K562 (cell line): ENCODE data around the gene FAM219A. TPM values are rescaled to one million over a fixed set of nuclear protein-coding genes. Genes with fewer than 3 reads are reported as not detected.

Experiments
- ATAC-seq: fragments of 200-7000 bp; cut with Tn5 transposase; 3 replicates; pipeline ENCODE4 v1.9.1; 2020; ENCODE audit warnings: moderate library complexity
- BruUV-seq: library from RNA; stranded (reverse); fragments of 400-500 nt; replicated peaks from 2 replicates; lab custom pipeline; 2021; lab: Mats Ljungman, UMichigan
- CTCF ChIA-PET: fragments of 300-600 bp; formaldehyde crosslinking; extraction: SDS; loops from one replicate; lab custom pipeline; 2021; ENCODE audit warnings: low intra/inter-chr PET ratio; lab: Yijun Ruan, JAX
- POLR2A ChIA-PET: fragments of 300-600, 350-650 bp; sonication (Branson Sonifier 250); formaldehyde crosslinking; extraction: SDS; loops from one replicate; lab custom pipeline; 2021; ENCODE audit warnings: antibody characterized with exemption, inconsistent platforms; lab: Yijun Ruan, JAX
- DNase-seq, 4 experiments: peaks; one replicate each; pipeline versions ENCODE4 v3.0.0 to v3.0.0-alpha.2; 2011 to 2018; ENCODE audit warnings: low spot score in 3 of 4, mixed read lengths in 3 of 4; ENCODE audit errors: extremely low read depth in 1 of 4
- FAIRE-seq: peaks from 2 replicates; lab custom pipeline; 2011; peaks lifted over from hg19 to GRCh38; lab: Jason Lieb, UNC
- H2AFZ ChIP-seq: 2 replicates; pipeline ENCODE4 v1.6.0; 2011; ENCODE audit warnings: low read depth, low read length, control low read depth, inconsistent platforms
- H3K27ac ChIP-seq: fragments of 200-600 bp; 3 replicates; pipeline ENCODE4 v1.8.0; 2011; ENCODE audit warnings: low read depth, mild to moderate bottlenecking, control low read depth, inconsistent platforms, low read length, moderate library complexity, mixed read lengths; ENCODE audit errors: extremely low read depth
- H3K27me3 ChIP-seq, 2 experiments: fragments of 300-600 bp in 1 of 2; 2 replicates in 1 of 2; 3 replicates in 1 of 2; pipeline versions ENCODE4 v1.6.0 to v1.8.0; 2011; ENCODE audit warnings: inconsistent platforms in 2 of 2, low read length in 2 of 2, mild to moderate bottlenecking in 1 of 2, mixed read lengths in 1 of 2, moderate library complexity in 1 of 2; ENCODE audit not compliant: control insufficient read depth in 2 of 2, insufficient read depth in 2 of 2
- H3K36me3 ChIP-seq: fragments of 300-600 bp; 3 replicates; pipeline ENCODE4 v1.8.0; 2011; ENCODE audit warnings: mild to moderate bottlenecking, low read length, inconsistent platforms; ENCODE audit not compliant: control insufficient read depth, insufficient read depth
- H3K4me1 ChIP-seq, 2 experiments: fragments of 200-600 bp in 1 of 2; replicated peaks in 1 of 2; 2 replicates in 1 of 2; 3 replicates in 1 of 2; pipeline versions ENCODE4 v1.5.1 to v1.8.0; 2011; ENCODE audit warnings: inconsistent platforms in 2 of 2, low read length in 2 of 2, mild to moderate bottlenecking in 1 of 2, mixed read lengths in 1 of 2, moderate library complexity in 1 of 2; ENCODE audit not compliant: control insufficient read depth in 2 of 2, insufficient read depth in 2 of 2
- H3K4me2 ChIP-seq: 2 replicates; pipeline ENCODE4 v1.6.1; 2011; ENCODE audit warnings: low read length, control low read depth, inconsistent platforms, mixed read lengths; ENCODE audit not compliant: insufficient read depth
- H3K4me3 ChIP-seq: fragments of 200-600 bp; sonication (generic), shearing (Covaris generic); 2 replicates; pipeline ENCODE4 v1.5.1; 2016; ENCODE audit warnings: control low read depth, inconsistent platforms
- H3K79me2 ChIP-seq: fragments of 200-600 bp; 3 replicates; pipeline ENCODE4 v1.8.0; 2011; ENCODE audit warnings: low read length, inconsistent platforms; ENCODE audit not compliant: control insufficient read depth, insufficient read depth
- H3K9ac ChIP-seq, 2 experiments: 2 replicates each; pipeline versions ENCODE4 v1.6.0 to v1.6.1; 2011; ENCODE audit warnings: low read depth in 2 of 2, low read length in 2 of 2, control low read depth in 1 of 2, inconsistent platforms in 1 of 2, mild to moderate bottlenecking in 1 of 2, mixed read lengths in 1 of 2; ENCODE audit not compliant: insufficient read depth in 1 of 2
- H3K9me1 ChIP-seq: one replicate; pipeline ENCODE4 v1.6.0; 2011; ENCODE audit warnings: inconsistent platforms, mild to moderate bottlenecking, low read length, moderate library complexity; ENCODE audit not compliant: control insufficient read depth, insufficient read depth
- H3K9me3 ChIP-seq: replicated peaks from 2 replicates; pipeline ENCODE4 v1.5.1; 2011; ENCODE audit warnings: low read depth, low read length, inconsistent platforms; ENCODE audit not compliant: control insufficient read depth, insufficient read depth
- H4K20me1 ChIP-seq: replicated peaks from 2 replicates; pipeline ENCODE4 v1.6.1; 2011; ENCODE audit warnings: low read length, inconsistent platforms, mixed read lengths; ENCODE audit not compliant: control insufficient read depth, insufficient read depth
- CBX3 ChIP-seq, 2 experiments: IDR thresholded peaks; 1 replicate in 1 of 2; 2 replicates in 1 of 2; pipeline ENCODE4 v1.6.1; 2012; ENCODE audit warnings: inconsistent platforms in 2 of 2, low read length in 2 of 2, borderline replicate concordance in 1 of 2, control low read depth in 1 of 2
- EP400 ChIP-seq: fragments of 450-650 bp; IDR thresholded peaks from 2 replicates; pipeline ENCODE4 v1.6.1; 2017; ENCODE audit warnings: antibody characterized with exemption, mild to moderate bottlenecking, moderate library complexity
- GABPB1 ChIP-seq: sonication (generic); formaldehyde crosslinking; IDR thresholded peaks from 2 replicates; pipeline ENCODE4 v1.8.0; 2022; ENCODE audit warnings: mild to moderate bottlenecking, missing genetic modification reagents
- NFE2 ChIP-seq: IDR thresholded peaks from 2 replicates; pipeline ENCODE4 v1.6.1; 2014; ENCODE audit warnings: antibody characterized with exemption, low read depth
- NONO ChIP-seq, 2 experiments: fragments of 200-400 bp in 1 of 2; fragments of 450-650 bp in 1 of 2; formaldehyde crosslinking in 1 of 2; IDR thresholded peaks; 2 replicates each; pipeline ENCODE4 v1.6.1; 2017; ENCODE audit warnings: low read depth in 2 of 2, mild to moderate bottlenecking in 2 of 2, moderate library complexity in 2 of 2, low read length in 1 of 2
- REST ChIP-seq, 2 experiments: fragments of 450-650 bp; formaldehyde crosslinking in 1 of 2; IDR thresholded peaks; 2 replicates each; pipeline versions ENCODE4 v1.4.0 to v1.6.1; 2014 to 2020; ENCODE audit warnings: mild to moderate bottlenecking in 2 of 2, borderline replicate concordance in 1 of 2, low read depth in 1 of 2
- TARDBP ChIP-seq: fragments of 450-650 bp; IDR thresholded peaks from 2 replicates; pipeline ENCODE4 v1.6.1; 2016
- THRA ChIP-seq: fragments of 450-650 bp; IDR thresholded peaks from 2 replicates; pipeline ENCODE4 v1.6.1; 2017; ENCODE audit warnings: mild to moderate bottlenecking, moderate library complexity
- ZBTB33 ChIP-seq: sonication (generic); formaldehyde crosslinking; IDR thresholded peaks from 2 replicates; pipeline ENCODE4 v1.8.1; 2023; ENCODE audit warnings: mild to moderate bottlenecking, missing genetic modification reagents
- ZNF316 ChIP-seq: fragments of 450-650 bp; IDR thresholded peaks from 2 replicates; pipeline ENCODE4 v1.6.1; 2016
- ZNF57 ChIP-seq: fragments of 450-650 bp; formaldehyde crosslinking; IDR thresholded peaks from 2 replicates; pipeline ENCODE4 v1.4.0; 2020; ENCODE audit warnings: mild to moderate bottlenecking, moderate library complexity
- WGBS: fragments of 100-300 bp; shearing (Covaris generic); methylation state at CpG from one replicate; pipeline ENCODE4 v1.1.6; 2016; ENCODE audit warnings: low coverage, mixed read lengths; ENCODE audit not compliant: insufficient coverage; ENCODE audit errors: missing lambda C conversion rate; 5-methylcytosine and 5-hydroxymethylcytosine counted together
- in situ Hi-C: fragments of 300-500 bp; cut with MboI; formaldehyde crosslinking; loops from 4 replicates; pipeline ENCODE4 v1.15.0; 2018; ENCODE audit warnings: inconsistent platforms, mixed read lengths
- intact Hi-C: fragments of 100-400 bp; cut with micrococcal nuclease; formaldehyde crosslinking; loops from 2 replicates; pipeline ENCODE4 v1.14.2; 2022
- polyA plus RNA-seq, 8 experiments: library from polyadenylated mRNA; depleted of rRNA in 4 of 8; stranded (reverse) in 5 of 8; unstranded in 3 of 8; fragments of >200 nt; fragmentation: Nextera tagmentation in 2 of 8; fragmentation: Illumina TruSeq in 1 of 8; extraction: Ambion mirVana in 2 of 8; extraction: Trizol in 1 of 8; gene quantifications; 2 replicates each; pipeline versions ENCODE4 v1.2.1 to v1.2.3, GENCODE V29; 2011 to 2014; ENCODE audit warnings: inconsistent platforms in 1 of 8, missing spikeins in 1 of 8
- total RNA-seq, 7 experiments: library from RNA; depleted of rRNA in 6 of 7; stranded (reverse); fragments of >200 nt in 6 of 7; fragmentation: Illumina TruSeq in 2 of 7; extraction: Trizol in 2 of 7; gene quantifications; 2 replicates each; pipeline versions ENCODE4 v1.2.1 to v1.2.3, GENCODE V29; 2011 to 2021; ENCODE audit warnings: low replicate concordance in 1 of 7

FAM219A gene
- total and polyA plus RNA-seq, 9 of the 15 experiments (the other 6 are each of a cell fraction or from before 2014, with no cell fraction given), result 0.63 to 8.6 (median 2.9) TPM

GRCh38 chr9:34377404-34377746 is 81.0 kb downstream of the FAM219A start:
- no peaks in the 10 kb centered on the region for H3K9me1 ChIP-seq
- intact Hi-C loops (no loop called here), in situ Hi-C loops (no loop called here)
- no peaks in the 10 kb centered on the region for H3K9me3 ChIP-seq
- H4K20me1 ChIP-seq, result no peaks in the 10 kb centered on the region
- ChIA-PET CTCF (no interaction called here), POLR2A (interaction anchor here (0.6 to 1.8 kb wide), 4 partner anchors 43 to 101 kb away, joined by 3 to 6 read pairs (median 3); no protein-coding TSS in a partner anchor)
- no peaks in the 10 kb centered on the region for H3K36me3 ChIP-seq
- H3K4me3 ChIP-seq, result peak overlapping the region; percentile 45
- no peak for ATAC-seq
- peaks cover 9 to 39% of the 10 kb centered on the region in 2 experiments; a peak in 4 of 5 replicates for H3K4me1 ChIP-seq
- H3K79me2 ChIP-seq, result no peaks in the 10 kb centered on the region
- DNase-seq, result peak in 3 of 4 experiments; percentile 12 to 33 (median 19)
- no peaks in the 10 kb centered on the region for H3K27me3 ChIP-seq
- H3K9ac ChIP-seq, result peak overlapping the region; percentile 59 to 84
- WGBS, result 12% methylated on average over 19 of the region's 21 CpGs
- no peak for FAIRE-seq
- H3K4me2 ChIP-seq, result peak overlapping the region; percentile 81
- H3K27ac ChIP-seq, result peak overlapping the region; percentile 60
- BruUV-seq, result no TSS peak
- H2AFZ ChIP-seq, result peak overlapping the region; percentile 98
- no peak for TF ChIP-seq ZNF57
- TF ChIP-seq NFE2, result peak; percentile 11; the same call in 1 of the 2 replicates
- TF ChIP-seq CBX3 (IDR thresholded peaks at IDR 0.05; ENCODE audit: borderline replicate concordance in 1 of 2, low read length in 2 of 2), result 0 out of 3 replicates have a peak, but pooled peaks of 1 of the 2 experiments have one; percentile 5
- TF ChIP-seq NONO (IDR thresholded peaks at IDR 0.05; ENCODE audit: low read depth in 2 of 2, low read length in 1 of 2), result no peak
- TF ChIP-seq EP400, result 0 out of 2 replicates have a peak, but pooled peaks have one; percentile 27
- no peak for TF ChIP-seq TARDBP
- TF ChIP-seq ZNF316, result 0 out of 2 replicates have a peak, but pooled peaks have one; percentile 7
- peak; percentile 3; the same call in 1 of the 2 replicates for TF ChIP-seq GABPB1
- TF ChIP-seq THRA, result no peak
- TF ChIP-seq ZBTB33 (CRISPR knock-in tag), result peak; percentile 79
- TF ChIP-seq REST (IDR thresholded peaks at IDR 0.05; ENCODE audit: borderline replicate concordance), result peak; percentile 79
- no peak for TF ChIP-seq REST (CRISPR knock-in tag; IDR thresholded peaks at IDR 0.05; ENCODE audit: low read depth)
